ENCODE results near the gene CCDC83. TPM values are rescaled to one million over a fixed set of nuclear protein-coding genes. Genes with fewer than 3 reads are reported as not detected.

Gene CCDC83
- total RNA-seq (ENCODE audit: low replicate concordance), result not detected in 2 replicates

DNA sequence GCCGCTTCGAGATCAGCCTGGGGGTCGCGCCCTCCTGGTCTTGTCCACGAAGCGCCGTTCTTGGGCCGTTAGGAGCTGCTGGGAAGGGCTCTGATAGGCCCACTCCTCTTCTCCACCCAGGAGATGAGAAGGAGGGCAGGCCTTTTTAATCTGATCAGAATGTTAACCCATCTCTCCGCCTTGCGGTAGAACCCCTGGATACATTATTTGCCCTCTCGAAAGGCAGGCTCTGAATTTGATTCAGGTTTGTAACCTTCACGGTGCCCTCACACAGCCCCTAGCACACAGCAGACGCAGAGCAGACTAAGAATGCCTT is at the start of gene CCDC83:
Gene CCDC83, plus strand, starts transcription at position 43 of the 316 bp plus-strand sequence. CDS start 9,741 bp downstream, outside the sequence.
- no peak for DNase-seq (ENCODE audit: low read depth)
- TF ChIP-seq, protein P1, sequence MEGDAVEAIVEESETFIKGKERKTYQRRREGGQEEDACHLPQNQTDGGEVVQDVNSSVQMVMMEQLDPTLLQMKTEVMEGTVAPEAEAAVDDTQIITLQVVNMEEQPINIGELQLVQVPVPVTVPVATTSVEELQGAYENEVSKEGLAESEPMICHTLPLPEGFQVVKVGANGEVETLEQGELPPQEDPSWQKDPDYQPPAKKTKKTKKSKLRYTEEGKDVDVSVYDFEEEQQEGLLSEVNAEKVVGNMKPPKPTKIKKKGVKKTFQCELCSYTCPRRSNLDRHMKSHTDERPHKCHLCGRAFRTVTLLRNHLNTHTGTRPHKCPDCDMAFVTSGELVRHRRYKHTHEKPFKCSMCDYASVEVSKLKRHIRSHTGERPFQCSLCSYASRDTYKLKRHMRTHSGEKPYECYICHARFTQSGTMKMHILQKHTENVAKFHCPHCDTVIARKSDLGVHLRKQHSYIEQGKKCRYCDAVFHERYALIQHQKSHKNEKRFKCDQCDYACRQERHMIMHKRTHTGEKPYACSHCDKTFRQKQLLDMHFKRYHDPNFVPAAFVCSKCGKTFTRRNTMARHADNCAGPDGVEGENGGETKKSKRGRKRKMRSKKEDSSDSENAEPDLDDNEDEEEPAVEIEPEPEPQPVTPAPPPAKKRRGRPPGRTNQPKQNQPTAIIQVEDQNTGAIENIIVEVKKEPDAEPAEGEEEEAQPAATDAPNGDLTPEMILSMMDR (IDR thresholded peaks at IDR 0.05; ENCODE audit: insufficient read depth, low read length), result no peak
- H3K4me3 ChIP-seq (ENCODE audit: low read depth, low read length), result peak within 1 kb of the TSS; percentile 80

DNA sequence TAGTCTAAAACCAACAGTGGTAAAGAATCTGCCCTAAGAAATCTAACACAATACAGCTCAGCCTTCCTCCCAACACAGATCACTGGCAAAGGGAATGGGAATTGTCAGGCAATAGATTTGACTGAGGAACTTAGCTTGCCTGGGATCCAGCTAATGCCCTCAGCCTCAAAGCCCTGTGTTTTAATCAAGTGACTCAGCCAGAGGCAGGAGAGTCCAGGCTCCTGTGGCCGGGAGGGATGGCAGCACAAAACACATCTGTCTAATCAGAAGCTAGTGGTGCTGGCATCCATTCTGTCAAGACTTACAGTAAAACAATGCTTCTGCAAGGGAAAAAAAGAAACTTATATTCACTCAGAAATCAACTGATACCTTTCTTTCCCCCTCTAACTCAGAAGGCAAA is 49.8 kb upstream of the CCDC83 start:
- H3K4me3 ChIP-seq (ENCODE audit: low read depth, low read length), result no peak overlapping the region
- peak; percentile 41 for DNase-seq (ENCODE audit: low read depth)
- TF ChIP-seq, protein P1 (IDR thresholded peaks at IDR 0.05; ENCODE audit: insufficient read depth, low read length), result no peak

DNA sequence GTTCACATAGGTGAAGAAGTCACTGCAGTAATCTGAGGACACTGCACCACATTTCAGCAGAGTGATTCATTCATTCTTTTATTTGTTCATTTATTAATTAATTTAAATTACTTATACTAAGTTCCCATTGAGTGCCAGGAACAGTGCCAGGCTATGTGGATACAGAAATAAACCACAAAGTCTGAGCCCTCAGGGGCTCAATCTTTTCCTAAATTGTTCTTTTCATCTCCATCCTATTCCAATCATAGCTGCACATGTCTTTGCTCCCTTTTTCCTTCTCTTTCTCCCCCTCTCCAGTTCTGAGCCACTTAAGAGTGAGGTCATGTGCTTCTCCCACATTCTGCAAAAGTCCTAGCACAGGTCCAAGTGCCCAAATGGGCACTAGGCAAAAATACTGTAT is 49.2 kb upstream of the CCDC83 start:
- DNase-seq (ENCODE audit: low read depth), result no peak
- no peak overlapping the region for H3K4me3 ChIP-seq (ENCODE audit: low read depth, low read length)
- TF ChIP-seq, protein P1 (IDR thresholded peaks at IDR 0.05; ENCODE audit: insufficient read depth, low read length), result no peak

- no peak overlapping the region for H3K4me3 ChIP-seq (ENCODE audit: low read depth, low read length)
- peak; percentile 23 for DNase-seq (ENCODE audit: low read depth)
- TF ChIP-seq, protein P1 (IDR thresholded peaks at IDR 0.05; ENCODE audit: insufficient read depth, low read length), result no peak
Measured at GRCh38 chr11:85806876-85807275, 48.3 kb upstream of the CCDC83 start.

DNA sequence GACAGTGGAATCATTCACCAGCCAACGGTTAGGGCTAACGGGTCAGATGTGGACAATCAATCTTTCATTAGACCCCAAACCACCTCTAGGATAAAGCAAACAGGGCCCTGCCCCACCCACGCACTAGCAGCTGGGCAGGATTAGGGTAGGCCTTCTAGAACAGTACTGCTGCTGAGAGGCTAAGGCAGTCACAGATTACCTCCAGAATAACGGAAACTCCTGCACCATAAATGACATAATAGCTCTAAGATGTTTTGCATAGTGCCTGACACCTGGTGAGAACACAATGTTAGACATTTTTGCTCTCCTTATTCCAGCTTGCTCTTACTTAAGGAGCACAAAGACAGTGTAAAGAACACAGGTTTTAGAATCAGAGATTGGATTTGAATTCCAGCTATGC is 46.0 kb upstream of the CCDC83 start:
- DNase-seq (ENCODE audit: low read depth), result no peak
- no peak overlapping the region for H3K4me3 ChIP-seq (ENCODE audit: low read depth, low read length)
- TF ChIP-seq, protein P1 (IDR thresholded peaks at IDR 0.05; ENCODE audit: insufficient read depth, low read length), result no peak

GRCh38 chr11:85809863-85810262 is 45.3 kb upstream of the CCDC83 start:
- H3K4me3 ChIP-seq (ENCODE audit: low read depth, low read length), result no peak overlapping the region
- DNase-seq (ENCODE audit: low read depth), result no peak
- TF ChIP-seq, protein P1 (IDR thresholded peaks at IDR 0.05; ENCODE audit: insufficient read depth, low read length), result no peak

DNA sequence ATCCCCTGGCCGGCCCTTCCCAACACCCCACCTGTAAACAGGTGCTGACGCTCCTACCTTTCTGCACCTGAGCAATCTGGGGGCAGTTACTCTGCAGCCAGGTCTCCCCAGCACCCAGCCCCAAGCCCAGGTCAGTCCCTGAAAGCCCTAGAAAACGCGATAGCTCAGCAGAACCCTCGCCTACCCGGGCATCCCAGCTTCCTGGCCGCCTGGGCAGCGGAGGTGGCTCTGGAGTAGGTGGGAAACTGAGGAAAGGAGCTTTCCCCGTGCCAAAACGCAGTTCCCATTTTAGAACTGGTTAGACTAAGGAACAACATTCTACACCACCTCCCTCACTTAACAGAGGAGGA is 44.7 kb upstream of the CCDC83 start:
- TF ChIP-seq, protein P1 (IDR thresholded peaks at IDR 0.05; ENCODE audit: insufficient read depth, low read length), result no peak
- H3K4me3 ChIP-seq (ENCODE audit: low read depth, low read length), result peak overlapping the region; percentile 65

More for the DNA sequence above, 44.7 kb upstream of the CCDC83 start:
- no peak for DNase-seq (ENCODE audit: low read depth)
